IMR-90 (cell line): ENCODE measurements around the gene LYPD6. TPM values are rescaled to one million over a fixed set of nuclear protein-coding genes. Genes with fewer than 3 reads are reported as not detected.

Source experiments
- ATAC-seq: fragments of 200-7000 bp; cut with Tn5 transposase; 2 replicates; pipeline ENCODE4 v1.9.1; 2020; ENCODE audit warnings: low read depth, mild to moderate bottlenecking, moderate library complexity
- BruUV-seq: library from RNA; stranded (reverse); fragments of 400-500 nt; replicated peaks from 2 replicates; lab custom pipeline; 2021; lab: Mats Ljungman, UMichigan
- CTCF ChIA-PET: fragments of 300-600 bp; formaldehyde crosslinking; extraction: SDS; loops from one replicate; lab custom pipeline; 2021; ENCODE audit warnings: antibody characterized with exemption; lab: Yijun Ruan, JAX
- POLR2A ChIA-PET: fragments of 300-600 bp; sonication (Branson Sonifier 250); formaldehyde crosslinking; loops from one replicate; lab custom pipeline; 2022; ENCODE audit warnings: antibody characterized with exemption; ENCODE audit not compliant: unreplicated experiment; lab: Charles Lee
- DNase-seq: peaks from one replicate; pipeline ENCODE4 v3.0.0; 2013
- H2AFZ ChIP-seq: replicated peaks from 2 replicates; pipeline ENCODE3; 2013; ENCODE audit warnings: low read length, mild to moderate bottlenecking; ENCODE audit not compliant: poor library complexity
- H2AK5ac ChIP-seq: 2 replicates; pipeline ENCODE4 v1.6.1; 2013; ENCODE audit warnings: low read depth, low read length, inconsistent platforms
- H2AK9ac ChIP-seq: replicated peaks from 2 replicates; pipeline ENCODE3; 2013; ENCODE audit warnings: mild to moderate bottlenecking, low read depth, low read length, moderate library complexity; ENCODE audit not compliant: poor library complexity
- H2BK120ac ChIP-seq: 2 replicates; pipeline ENCODE4 v1.6.1; 2013; ENCODE audit warnings: low read depth, low read length, inconsistent platforms
- H2BK15ac ChIP-seq: 3 replicates; pipeline ENCODE4 v1.6.1; 2013; ENCODE audit warnings: low read depth, low read length, inconsistent platforms
- H2BK20ac ChIP-seq: 2 replicates; pipeline ENCODE4 v1.6.1; 2013; ENCODE audit warnings: low read depth, mild to moderate bottlenecking, inconsistent platforms, low read length, moderate library complexity
- H2BK5ac ChIP-seq: 2 replicates; pipeline ENCODE4 v1.6.1; 2013; ENCODE audit warnings: mild to moderate bottlenecking, low read depth, low read length, inconsistent platforms; ENCODE audit not compliant: poor library complexity, severe bottlenecking
- H3K14ac ChIP-seq: replicated peaks from 2 replicates; pipeline ENCODE4 v1.6.1; 2013; ENCODE audit warnings: low read depth, low read length, inconsistent platforms
- H3K18ac ChIP-seq: 2 replicates; pipeline ENCODE4 v1.6.1; 2013; ENCODE audit warnings: low read depth, low read length, control low read depth
- H3K23ac ChIP-seq: 2 replicates; pipeline ENCODE4 v1.6.1; 2013; ENCODE audit warnings: low read depth, low read length, inconsistent platforms
- H3K27ac ChIP-seq: 2 replicates; pipeline ENCODE4 v1.5.1; 2013; ENCODE audit warnings: mild to moderate bottlenecking, control low read depth, low read length; ENCODE audit not compliant: insufficient read depth
- H3K27me3 ChIP-seq: 2 replicates; pipeline ENCODE4 v1.6.1; 2013; ENCODE audit warnings: low read length; ENCODE audit not compliant: control insufficient read depth, insufficient read depth
- H3K36me3 ChIP-seq: 2 replicates; pipeline ENCODE4 v1.6.1; 2013; ENCODE audit warnings: low read length, mixed read lengths; ENCODE audit not compliant: control insufficient read depth, insufficient read depth
- H3K4ac ChIP-seq: 2 replicates; pipeline ENCODE4 v1.6.1; 2013; ENCODE audit warnings: low read depth, low read length, inconsistent platforms
- H3K4me1 ChIP-seq: 2 replicates; pipeline ENCODE4 v1.6.1; 2013; ENCODE audit warnings: low read length, mixed read lengths; ENCODE audit not compliant: control insufficient read depth, insufficient read depth
- H3K4me2 ChIP-seq: 2 replicates; pipeline ENCODE4 v1.6.1; 2013; ENCODE audit warnings: low read depth, mild to moderate bottlenecking, control low read depth, low read length, moderate library complexity
- H3K4me3 ChIP-seq: 2 replicates; pipeline ENCODE4 v1.5.1; 2013; ENCODE audit warnings: low read depth, mild to moderate bottlenecking, control low read depth, low read length, moderate library complexity; ENCODE audit not compliant: insufficient read depth
- H3K56ac ChIP-seq: 2 replicates; pipeline ENCODE4 v1.6.1; 2013; ENCODE audit warnings: low read length, inconsistent platforms; ENCODE audit not compliant: insufficient read depth; ENCODE audit errors: extremely low read depth
- H3K79me1 ChIP-seq, 2 experiments: 2 replicates each; pipeline ENCODE4 v1.6.1; 2013; ENCODE audit warnings: low read length in 2 of 2, inconsistent platforms in 1 of 2, low read depth in 1 of 2
- H3K9ac ChIP-seq: 2 replicates; pipeline ENCODE4 v1.6.1; 2013; ENCODE audit warnings: low read depth, low read length, control low read depth
- H3K9me1 ChIP-seq: 2 replicates; pipeline ENCODE4 v1.6.1; 2013; ENCODE audit warnings: low read length, inconsistent platforms; ENCODE audit not compliant: insufficient read depth
- H3K9me3 ChIP-seq: 2 replicates; pipeline ENCODE4 v1.6.1; 2013; ENCODE audit warnings: low read length; ENCODE audit not compliant: control insufficient read depth, insufficient read depth
- H4K20me1 ChIP-seq: 2 replicates; pipeline ENCODE4 v1.6.1; 2013; ENCODE audit warnings: low read length, inconsistent platforms; ENCODE audit not compliant: insufficient read depth
- H4K5ac ChIP-seq: 2 replicates; pipeline ENCODE4 v1.6.1; 2013; ENCODE audit warnings: mild to moderate bottlenecking, low read depth, low read length, control low read depth
- H4K8ac ChIP-seq, 2 experiments: 2 replicates each; pipeline ENCODE4 v1.6.1; 2013; ENCODE audit warnings: low read depth in 2 of 2, low read length in 2 of 2, control low read depth in 1 of 2, inconsistent platforms in 1 of 2
- H4K91ac ChIP-seq: 2 replicates; pipeline ENCODE4 v1.6.1; 2013; ENCODE audit warnings: low read depth, low read length, inconsistent platforms; ENCODE audit not compliant: insufficient read depth
- BHLHE40 ChIP-seq: fragments of 150-350 bp; IDR thresholded peaks from 2 replicates; pipeline ENCODE4 v1.6.1; 2016; ENCODE audit warnings: mild to moderate bottlenecking, low read depth, low read length
- CEBPB ChIP-seq: IDR thresholded peaks from 2 replicates; pipeline ENCODE4 v1.6.1; 2012; ENCODE audit warnings: low read depth, low read length, improper control_type of control experiment
- MAFK ChIP-seq: IDR thresholded peaks from 2 replicates; pipeline ENCODE4 v1.6.1; 2012; ENCODE audit warnings: low read depth, low read length, improper control_type of control experiment
- MXI1 ChIP-seq: IDR thresholded peaks from 2 replicates; pipeline ENCODE4 v1.6.1; 2012; ENCODE audit warnings: low read depth, mild to moderate bottlenecking, low read length, moderate library complexity, borderline replicate concordance
- NFE2L2 ChIP-seq: fragments of 150-350 bp; IDR thresholded peaks from 2 replicates; pipeline ENCODE4 v1.6.1; 2016; ENCODE audit warnings: low read depth, mild to moderate bottlenecking, low read length
- RAD21 ChIP-seq: IDR thresholded peaks from 2 replicates; pipeline ENCODE4 v1.6.1; 2012; ENCODE audit warnings: low read length, improper control_type of control experiment
- RCOR1 ChIP-seq: IDR thresholded peaks from 2 replicates; pipeline ENCODE4 v1.6.1; 2012; ENCODE audit warnings: mild to moderate bottlenecking, low read length, improper control_type of control experiment; ENCODE audit not compliant: insufficient replicate concordance
- WGBS, 2 experiments: methylation state at CpG; one replicate each; pipeline versions ENCODE4 v1.1.5 to v1.1.7; 2013; ENCODE audit warnings: missing lambda C conversion rate in 2 of 2; ENCODE audit not compliant: insufficient read length in 1 of 2; ENCODE audit errors: extremely low coverage in 2 of 2; 5-methylcytosine and 5-hydroxymethylcytosine counted together
- dilution Hi-C: fragments of 300-500 bp; cut with HindIII; formaldehyde crosslinking; loops from one replicate; pipeline ENCODE4 v1.14.3; 2018; ENCODE audit warnings: low sequenced_read_pairs; ENCODE audit not compliant: unreplicated experiment
- in situ Hi-C: fragments of 300-500 bp; cut with MboI; formaldehyde crosslinking; loops from 3 replicates; pipeline ENCODE4 v1.14.3; 2019; ENCODE audit warnings: low sequenced_read_pairs, inconsistent platforms, mixed read lengths
- intact Hi-C: fragments of 100-400 bp; cut with micrococcal nuclease; formaldehyde crosslinking; loops from 2 replicates; pipeline ENCODE4 v1.10.0; 2022
- polyA plus RNA-seq, 3 experiments: library from polyadenylated mRNA; depleted of rRNA; stranded (reverse); fragments of >200 nt; gene quantifications; 2 replicates each; pipeline ENCODE4 v1.2.3, GENCODE V29; 2012; ENCODE audit warnings: low replicate concordance in 1 of 3
- total RNA-seq: library from RNA; depleted of rRNA; stranded (reverse); fragments of >200 nt; gene quantifications from 2 replicates; pipeline ENCODE4 v1.2.3, GENCODE V29; 2012
- TF ChIP-seq, protein P1 (sequence below): conservative IDR thresholded peaks from 2 replicates; pipeline ENCODE4 v1.5.1; 2012; ENCODE audit warnings: mild to moderate bottlenecking, low read depth, low read length, improper control_type of control experiment
- TF ChIP-seq, protein P2 (sequence below): fragments of 150-350 bp; IDR thresholded peaks from 2 replicates; pipeline ENCODE4 v1.6.1; 2016; ENCODE audit warnings: low read depth, mild to moderate bottlenecking, low read length, moderate library complexity, borderline replicate concordance
- TF ChIP-seq, protein P3 (sequence below): fragments of 150-350 bp; IDR thresholded peaks from 2 replicates; pipeline ENCODE4 v1.6.1; 2017; ENCODE audit warnings: mild to moderate bottlenecking, antibody characterized with exemption, low read length, low read depth

The LYPD6 gene
- total and polyA plus RNA-seq, 2 of the 4 experiments (the other 2 are of a cell fraction) = 0.87 to 0.90 TPM

DNA sequence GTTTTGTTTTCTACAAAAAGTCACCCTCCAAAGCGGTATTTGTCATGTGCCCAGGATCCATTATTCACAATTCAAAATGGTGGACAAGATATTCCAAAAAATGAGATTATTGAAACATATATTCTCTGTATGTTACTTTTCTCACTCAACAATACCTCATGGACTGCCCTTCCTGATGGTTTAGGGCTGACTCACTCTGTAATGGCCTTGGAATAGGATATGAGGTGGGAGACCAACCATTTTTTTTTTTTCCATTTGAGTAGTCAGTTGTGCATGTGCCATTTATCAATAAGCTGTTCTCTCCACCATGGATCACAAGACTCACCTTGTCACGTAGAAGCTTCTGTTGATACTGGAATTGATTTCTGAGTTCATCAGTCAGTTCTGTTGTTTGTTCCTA, 64.5 kb downstream of the LYPD6 start:
- H3K56ac ChIP-seq = no peak overlapping the region
- H3K9me1 ChIP-seq = no peaks in the 10 kb centered on the region; the same call in 1 of the 2 replicates
- no peak overlapping the region for H3K18ac ChIP-seq
- H4K91ac ChIP-seq = no peak overlapping the region
- intact Hi-C loops (no loop called here), in situ Hi-C loops (no loop called here), dilution Hi-C loops (no loop called here)
- H3K9me3 ChIP-seq = no peaks in the 10 kb centered on the region
- TF ChIP-seq CEBPB = no peak
- TF ChIP-seq, protein P1, sequence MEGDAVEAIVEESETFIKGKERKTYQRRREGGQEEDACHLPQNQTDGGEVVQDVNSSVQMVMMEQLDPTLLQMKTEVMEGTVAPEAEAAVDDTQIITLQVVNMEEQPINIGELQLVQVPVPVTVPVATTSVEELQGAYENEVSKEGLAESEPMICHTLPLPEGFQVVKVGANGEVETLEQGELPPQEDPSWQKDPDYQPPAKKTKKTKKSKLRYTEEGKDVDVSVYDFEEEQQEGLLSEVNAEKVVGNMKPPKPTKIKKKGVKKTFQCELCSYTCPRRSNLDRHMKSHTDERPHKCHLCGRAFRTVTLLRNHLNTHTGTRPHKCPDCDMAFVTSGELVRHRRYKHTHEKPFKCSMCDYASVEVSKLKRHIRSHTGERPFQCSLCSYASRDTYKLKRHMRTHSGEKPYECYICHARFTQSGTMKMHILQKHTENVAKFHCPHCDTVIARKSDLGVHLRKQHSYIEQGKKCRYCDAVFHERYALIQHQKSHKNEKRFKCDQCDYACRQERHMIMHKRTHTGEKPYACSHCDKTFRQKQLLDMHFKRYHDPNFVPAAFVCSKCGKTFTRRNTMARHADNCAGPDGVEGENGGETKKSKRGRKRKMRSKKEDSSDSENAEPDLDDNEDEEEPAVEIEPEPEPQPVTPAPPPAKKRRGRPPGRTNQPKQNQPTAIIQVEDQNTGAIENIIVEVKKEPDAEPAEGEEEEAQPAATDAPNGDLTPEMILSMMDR = no peak
- no peak for TF ChIP-seq RCOR1
- TF ChIP-seq, protein P2, sequence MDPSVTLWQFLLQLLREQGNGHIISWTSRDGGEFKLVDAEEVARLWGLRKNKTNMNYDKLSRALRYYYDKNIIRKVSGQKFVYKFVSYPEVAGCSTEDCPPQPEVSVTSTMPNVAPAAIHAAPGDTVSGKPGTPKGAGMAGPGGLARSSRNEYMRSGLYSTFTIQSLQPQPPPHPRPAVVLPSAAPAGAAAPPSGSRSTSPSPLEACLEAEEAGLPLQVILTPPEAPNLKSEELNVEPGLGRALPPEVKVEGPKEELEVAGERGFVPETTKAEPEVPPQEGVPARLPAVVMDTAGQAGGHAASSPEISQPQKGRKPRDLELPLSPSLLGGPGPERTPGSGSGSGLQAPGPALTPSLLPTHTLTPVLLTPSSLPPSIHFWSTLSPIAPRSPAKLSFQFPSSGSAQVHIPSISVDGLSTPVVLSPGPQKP = no peak
- TF ChIP-seq MAFK = no peak
- TF ChIP-seq, protein P3, sequence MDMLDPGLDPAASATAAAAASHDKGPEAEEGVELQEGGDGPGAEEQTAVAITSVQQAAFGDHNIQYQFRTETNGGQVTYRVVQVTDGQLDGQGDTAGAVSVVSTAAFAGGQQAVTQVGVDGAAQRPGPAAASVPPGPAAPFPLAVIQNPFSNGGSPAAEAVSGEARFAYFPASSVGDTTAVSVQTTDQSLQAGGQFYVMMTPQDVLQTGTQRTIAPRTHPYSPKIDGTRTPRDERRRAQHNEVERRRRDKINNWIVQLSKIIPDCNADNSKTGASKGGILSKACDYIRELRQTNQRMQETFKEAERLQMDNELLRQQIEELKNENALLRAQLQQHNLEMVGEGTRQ = no peak
- TF ChIP-seq RAD21 = no peak
- TF ChIP-seq BHLHE40 = no peak
- TF ChIP-seq NFE2L2 = no peak
- TF ChIP-seq MXI1 = no peak
- H3K36me3 ChIP-seq = no peaks in the 10 kb centered on the region
- H3K4me3 ChIP-seq = no peak overlapping the region
- CTCF ChIA-PET = no interaction called here
- no CpG with 5 or more reads among the region's 2 CpGs for WGBS, 2 experiments
- no peak overlapping the region for H2AK5ac ChIP-seq
- H3K4me1 ChIP-seq = no peaks in the 10 kb centered on the region
- POLR2A ChIA-PET = no interaction called here
- H3K79me1 ChIP-seq = no peaks in the 10 kb centered on the region
- no peak overlapping the region for H2BK15ac ChIP-seq
- no peak overlapping the region for H3K4me2 ChIP-seq
- H3K27me3 ChIP-seq = no peaks in the 10 kb centered on the region
- no peak overlapping the region for H2AFZ ChIP-seq
- no peak overlapping the region for H2BK20ac ChIP-seq
- H3K23ac ChIP-seq = no peak overlapping the region
- no peak overlapping the region for H2AK9ac ChIP-seq
- no peak overlapping the region for H2BK120ac ChIP-seq
- no peak overlapping the region for H4K8ac ChIP-seq
- peak; percentile 4 for DNase-seq
- H2BK5ac ChIP-seq = no peak overlapping the region
- no TSS peak for BruUV-seq
- H4K5ac ChIP-seq = no peak overlapping the region
- no peak overlapping the region for H3K9ac ChIP-seq
- H3K27ac ChIP-seq = no peak overlapping the region
- H3K4ac ChIP-seq = no peak overlapping the region
- no peak overlapping the region for H3K14ac ChIP-seq
- ATAC-seq = no peak
- H4K20me1 ChIP-seq = no peaks in the 10 kb centered on the region
